IMR-90 (cell line): ENCODE results near the gene SPDYE4. TPM values are rescaled to one million over a fixed set of nuclear protein-coding genes. Genes with fewer than 3 reads are reported as not detected.

Experiments used
- ATAC-seq: fragments of 200-7000 bp; cut with Tn5 transposase; 2 replicates; pipeline ENCODE4 v1.9.1; 2020; ENCODE audit warnings: low read depth, mild to moderate bottlenecking, moderate library complexity
- BruUV-seq: library from RNA; stranded (reverse); fragments of 400-500 nt; replicated peaks from 2 replicates; lab custom pipeline; 2021; lab: Mats Ljungman, UMichigan
- CTCF ChIA-PET: fragments of 300-600 bp; formaldehyde crosslinking; extraction: SDS; loops from one replicate; lab custom pipeline; 2021; ENCODE audit warnings: antibody characterized with exemption; lab: Yijun Ruan, JAX
- POLR2A ChIA-PET: fragments of 300-600 bp; sonication (Branson Sonifier 250); formaldehyde crosslinking; loops from one replicate; lab custom pipeline; 2022; ENCODE audit warnings: antibody characterized with exemption; ENCODE audit not compliant: unreplicated experiment; lab: Charles Lee
- DNase-seq: peaks from one replicate; pipeline ENCODE4 v3.0.0; 2013
- H2AFZ ChIP-seq: replicated peaks from 2 replicates; pipeline ENCODE3; 2013; ENCODE audit warnings: low read length, mild to moderate bottlenecking; ENCODE audit not compliant: poor library complexity
- H2AK5ac ChIP-seq: 2 replicates; pipeline ENCODE4 v1.6.1; 2013; ENCODE audit warnings: low read depth, low read length, inconsistent platforms
- H2AK9ac ChIP-seq: replicated peaks from 2 replicates; pipeline ENCODE3; 2013; ENCODE audit warnings: mild to moderate bottlenecking, low read depth, low read length, moderate library complexity; ENCODE audit not compliant: poor library complexity
- H2BK120ac ChIP-seq: 2 replicates; pipeline ENCODE4 v1.6.1; 2013; ENCODE audit warnings: low read depth, low read length, inconsistent platforms
- H2BK15ac ChIP-seq: 3 replicates; pipeline ENCODE4 v1.6.1; 2013; ENCODE audit warnings: low read depth, low read length, inconsistent platforms
- H2BK20ac ChIP-seq: 2 replicates; pipeline ENCODE4 v1.6.1; 2013; ENCODE audit warnings: low read depth, mild to moderate bottlenecking, inconsistent platforms, low read length, moderate library complexity
- H2BK5ac ChIP-seq: 2 replicates; pipeline ENCODE4 v1.6.1; 2013; ENCODE audit warnings: mild to moderate bottlenecking, low read depth, low read length, inconsistent platforms; ENCODE audit not compliant: poor library complexity, severe bottlenecking
- H3K14ac ChIP-seq: replicated peaks from 2 replicates; pipeline ENCODE4 v1.6.1; 2013; ENCODE audit warnings: low read depth, low read length, inconsistent platforms
- H3K18ac ChIP-seq: 2 replicates; pipeline ENCODE4 v1.6.1; 2013; ENCODE audit warnings: low read depth, low read length, control low read depth
- H3K23ac ChIP-seq: 2 replicates; pipeline ENCODE4 v1.6.1; 2013; ENCODE audit warnings: low read depth, low read length, inconsistent platforms
- H3K27ac ChIP-seq: 2 replicates; pipeline ENCODE4 v1.5.1; 2013; ENCODE audit warnings: mild to moderate bottlenecking, control low read depth, low read length; ENCODE audit not compliant: insufficient read depth
- H3K27me3 ChIP-seq: 2 replicates; pipeline ENCODE4 v1.6.1; 2013; ENCODE audit warnings: low read length; ENCODE audit not compliant: control insufficient read depth, insufficient read depth
- H3K36me3 ChIP-seq: 2 replicates; pipeline ENCODE4 v1.6.1; 2013; ENCODE audit warnings: low read length, mixed read lengths; ENCODE audit not compliant: control insufficient read depth, insufficient read depth
- H3K4ac ChIP-seq: 2 replicates; pipeline ENCODE4 v1.6.1; 2013; ENCODE audit warnings: low read depth, low read length, inconsistent platforms
- H3K4me1 ChIP-seq: 2 replicates; pipeline ENCODE4 v1.6.1; 2013; ENCODE audit warnings: low read length, mixed read lengths; ENCODE audit not compliant: control insufficient read depth, insufficient read depth
- H3K4me2 ChIP-seq: 2 replicates; pipeline ENCODE4 v1.6.1; 2013; ENCODE audit warnings: low read depth, mild to moderate bottlenecking, control low read depth, low read length, moderate library complexity
- H3K4me3 ChIP-seq: 2 replicates; pipeline ENCODE4 v1.5.1; 2013; ENCODE audit warnings: low read depth, mild to moderate bottlenecking, control low read depth, low read length, moderate library complexity; ENCODE audit not compliant: insufficient read depth
- H3K56ac ChIP-seq: 2 replicates; pipeline ENCODE4 v1.6.1; 2013; ENCODE audit warnings: low read length, inconsistent platforms; ENCODE audit not compliant: insufficient read depth; ENCODE audit errors: extremely low read depth
- H3K79me1 ChIP-seq, 2 experiments: 2 replicates each; pipeline ENCODE4 v1.6.1; 2013; ENCODE audit warnings: low read length in 2 of 2, inconsistent platforms in 1 of 2, low read depth in 1 of 2
- H3K9ac ChIP-seq: 2 replicates; pipeline ENCODE4 v1.6.1; 2013; ENCODE audit warnings: low read depth, low read length, control low read depth
- H3K9me1 ChIP-seq: 2 replicates; pipeline ENCODE4 v1.6.1; 2013; ENCODE audit warnings: low read length, inconsistent platforms; ENCODE audit not compliant: insufficient read depth
- H3K9me3 ChIP-seq: 2 replicates; pipeline ENCODE4 v1.6.1; 2013; ENCODE audit warnings: low read length; ENCODE audit not compliant: control insufficient read depth, insufficient read depth
- H4K20me1 ChIP-seq: 2 replicates; pipeline ENCODE4 v1.6.1; 2013; ENCODE audit warnings: low read length, inconsistent platforms; ENCODE audit not compliant: insufficient read depth
- H4K5ac ChIP-seq: 2 replicates; pipeline ENCODE4 v1.6.1; 2013; ENCODE audit warnings: mild to moderate bottlenecking, low read depth, low read length, control low read depth
- H4K8ac ChIP-seq, 2 experiments: 2 replicates each; pipeline ENCODE4 v1.6.1; 2013; ENCODE audit warnings: low read depth in 2 of 2, low read length in 2 of 2, control low read depth in 1 of 2, inconsistent platforms in 1 of 2
- H4K91ac ChIP-seq: 2 replicates; pipeline ENCODE4 v1.6.1; 2013; ENCODE audit warnings: low read depth, low read length, inconsistent platforms; ENCODE audit not compliant: insufficient read depth
- BHLHE40 ChIP-seq: fragments of 150-350 bp; IDR thresholded peaks from 2 replicates; pipeline ENCODE4 v1.6.1; 2016; ENCODE audit warnings: mild to moderate bottlenecking, low read depth, low read length
- CEBPB ChIP-seq: IDR thresholded peaks from 2 replicates; pipeline ENCODE4 v1.6.1; 2012; ENCODE audit warnings: low read depth, low read length, improper control_type of control experiment
- CHD1 ChIP-seq: IDR thresholded peaks from 2 replicates; pipeline ENCODE4 v1.6.1; 2012; ENCODE audit warnings: low read depth, low read length, improper control_type of control experiment
- ELK1 ChIP-seq: fragments of 150-350 bp; IDR thresholded peaks from 2 replicates; pipeline ENCODE4 v1.6.1; 2016; ENCODE audit warnings: low read depth, mild to moderate bottlenecking, low read length, moderate library complexity, borderline replicate concordance
- FOS ChIP-seq: fragments of 150-350 bp; IDR thresholded peaks from 2 replicates; pipeline ENCODE4 v1.6.1; 2016; ENCODE audit warnings: low read depth, low read length
- MAFK ChIP-seq: IDR thresholded peaks from 2 replicates; pipeline ENCODE4 v1.6.1; 2012; ENCODE audit warnings: low read depth, low read length, improper control_type of control experiment
- MAZ ChIP-seq: IDR thresholded peaks from 2 replicates; pipeline ENCODE4 v1.6.1; 2012; ENCODE audit warnings: low read depth, mild to moderate bottlenecking, low read length, improper control_type of control experiment, moderate library complexity, borderline replicate concordance
- MXI1 ChIP-seq: IDR thresholded peaks from 2 replicates; pipeline ENCODE4 v1.6.1; 2012; ENCODE audit warnings: low read depth, mild to moderate bottlenecking, low read length, moderate library complexity, borderline replicate concordance
- NFE2L2 ChIP-seq: fragments of 150-350 bp; IDR thresholded peaks from 2 replicates; pipeline ENCODE4 v1.6.1; 2016; ENCODE audit warnings: low read depth, mild to moderate bottlenecking, low read length
- POLR2A ChIP-seq: IDR thresholded peaks from 2 replicates; pipeline ENCODE4 v1.6.1; 2012; ENCODE audit warnings: mild to moderate bottlenecking, low read depth, low read length
- RAD21 ChIP-seq: IDR thresholded peaks from 2 replicates; pipeline ENCODE4 v1.6.1; 2012; ENCODE audit warnings: low read length, improper control_type of control experiment
- RCOR1 ChIP-seq: IDR thresholded peaks from 2 replicates; pipeline ENCODE4 v1.6.1; 2012; ENCODE audit warnings: mild to moderate bottlenecking, low read length, improper control_type of control experiment; ENCODE audit not compliant: insufficient replicate concordance
- RFX5 ChIP-seq: IDR thresholded peaks from 2 replicates; pipeline ENCODE4 v1.8.0; 2012; ENCODE audit warnings: low read depth, mild to moderate bottlenecking, low read length, moderate library complexity
- SMC3 ChIP-seq: fragments of 150-350 bp; IDR thresholded peaks from 2 replicates; pipeline ENCODE4 v1.6.1; 2016; ENCODE audit warnings: low read depth, mild to moderate bottlenecking, antibody characterized with exemption, low read length, moderate library complexity
- WGBS, 2 experiments: methylation state at CpG; one replicate each; pipeline versions ENCODE4 v1.1.5 to v1.1.7; 2013; ENCODE audit warnings: missing lambda C conversion rate in 2 of 2; ENCODE audit not compliant: insufficient read length in 1 of 2; ENCODE audit errors: extremely low coverage in 2 of 2; 5-methylcytosine and 5-hydroxymethylcytosine counted together
- dilution Hi-C: fragments of 300-500 bp; cut with HindIII; formaldehyde crosslinking; loops from one replicate; pipeline ENCODE4 v1.14.3; 2018; ENCODE audit warnings: low sequenced_read_pairs; ENCODE audit not compliant: unreplicated experiment
- in situ Hi-C: fragments of 300-500 bp; cut with MboI; formaldehyde crosslinking; loops from 3 replicates; pipeline ENCODE4 v1.14.3; 2019; ENCODE audit warnings: low sequenced_read_pairs, inconsistent platforms, mixed read lengths
- intact Hi-C: fragments of 100-400 bp; cut with micrococcal nuclease; formaldehyde crosslinking; loops from 2 replicates; pipeline ENCODE4 v1.10.0; 2022
- polyA plus RNA-seq, 3 experiments: library from polyadenylated mRNA; depleted of rRNA; stranded (reverse); fragments of >200 nt; gene quantifications; 2 replicates each; pipeline ENCODE4 v1.2.3, GENCODE V29; 2012; ENCODE audit warnings: low replicate concordance in 1 of 3
- total RNA-seq: library from RNA; depleted of rRNA; stranded (reverse); fragments of >200 nt; gene quantifications from 2 replicates; pipeline ENCODE4 v1.2.3, GENCODE V29; 2012
- TF ChIP-seq, protein P1 (sequence below): conservative IDR thresholded peaks from 2 replicates; pipeline ENCODE4 v1.5.1; 2012; ENCODE audit warnings: mild to moderate bottlenecking, low read depth, low read length, improper control_type of control experiment
- TF ChIP-seq, protein P2 (sequence below): fragments of 150-350 bp; IDR thresholded peaks from 2 replicates; pipeline ENCODE4 v1.6.1; 2017; ENCODE audit warnings: mild to moderate bottlenecking, antibody characterized with exemption, low read length, low read depth

SPDYE4 gene
- total and polyA plus RNA-seq, 2 of the 4 experiments (the other 2 are of a cell fraction) = not detected

GRCh38 chr17:8789743-8790142, 31.4 kb upstream of the SPDYE4 start:
- Histone ChIP-seq H2AK5ac (no peak overlapping the region), H2BK15ac (no peak overlapping the region), H3K4me2 (no peak overlapping the region), H3K36me3 (no peaks in the 10 kb centered on the region), H3K79me1 (no peaks in the 10 kb centered on the region), H3K4me1 (no peaks in the 10 kb centered on the region), H2AFZ (peak overlapping the region; percentile 26), H4K91ac (no peak overlapping the region), H3K14ac (no peak overlapping the region), H2BK120ac (no peak overlapping the region), H3K9me1 (no peaks in the 10 kb centered on the region), H2BK20ac (no peak overlapping the region), H4K8ac (no peak overlapping the region), H3K4me3 (no peak overlapping the region), H2BK5ac (no peak overlapping the region), H3K18ac (no peak overlapping the region), H3K4ac (no peak overlapping the region), H3K56ac (no peak overlapping the region), H3K9ac (no peak overlapping the region), H2AK9ac (no peak overlapping the region), H4K5ac (no peak overlapping the region), H4K20me1 (no peaks in the 10 kb centered on the region), H3K27me3 (no peaks in the 10 kb centered on the region; the same call in 1 of the 2 replicates), H3K23ac (no peak overlapping the region), H3K9me3 (peaks cover 5% of the 10 kb centered on the region; the same call in 1 of the 2 replicates), H3K27ac (no peak overlapping the region)
- dilution Hi-C loops = no loop called here
- TF ChIP-seq CEBPB (no peak), MAFK (no peak), CHD1 (no peak), MXI1 (no peak), RCOR1 (no peak), POLR2A (no peak), RAD21 (no peak), FOS (no peak), SMC3 (no peak), RFX5 (no peak), ELK1 (no peak), MAZ (no peak), NFE2L2 (no peak), BHLHE40 (no peak)
- TF ChIP-seq, protein P1, sequence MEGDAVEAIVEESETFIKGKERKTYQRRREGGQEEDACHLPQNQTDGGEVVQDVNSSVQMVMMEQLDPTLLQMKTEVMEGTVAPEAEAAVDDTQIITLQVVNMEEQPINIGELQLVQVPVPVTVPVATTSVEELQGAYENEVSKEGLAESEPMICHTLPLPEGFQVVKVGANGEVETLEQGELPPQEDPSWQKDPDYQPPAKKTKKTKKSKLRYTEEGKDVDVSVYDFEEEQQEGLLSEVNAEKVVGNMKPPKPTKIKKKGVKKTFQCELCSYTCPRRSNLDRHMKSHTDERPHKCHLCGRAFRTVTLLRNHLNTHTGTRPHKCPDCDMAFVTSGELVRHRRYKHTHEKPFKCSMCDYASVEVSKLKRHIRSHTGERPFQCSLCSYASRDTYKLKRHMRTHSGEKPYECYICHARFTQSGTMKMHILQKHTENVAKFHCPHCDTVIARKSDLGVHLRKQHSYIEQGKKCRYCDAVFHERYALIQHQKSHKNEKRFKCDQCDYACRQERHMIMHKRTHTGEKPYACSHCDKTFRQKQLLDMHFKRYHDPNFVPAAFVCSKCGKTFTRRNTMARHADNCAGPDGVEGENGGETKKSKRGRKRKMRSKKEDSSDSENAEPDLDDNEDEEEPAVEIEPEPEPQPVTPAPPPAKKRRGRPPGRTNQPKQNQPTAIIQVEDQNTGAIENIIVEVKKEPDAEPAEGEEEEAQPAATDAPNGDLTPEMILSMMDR = no peak
- TF ChIP-seq, protein P2, sequence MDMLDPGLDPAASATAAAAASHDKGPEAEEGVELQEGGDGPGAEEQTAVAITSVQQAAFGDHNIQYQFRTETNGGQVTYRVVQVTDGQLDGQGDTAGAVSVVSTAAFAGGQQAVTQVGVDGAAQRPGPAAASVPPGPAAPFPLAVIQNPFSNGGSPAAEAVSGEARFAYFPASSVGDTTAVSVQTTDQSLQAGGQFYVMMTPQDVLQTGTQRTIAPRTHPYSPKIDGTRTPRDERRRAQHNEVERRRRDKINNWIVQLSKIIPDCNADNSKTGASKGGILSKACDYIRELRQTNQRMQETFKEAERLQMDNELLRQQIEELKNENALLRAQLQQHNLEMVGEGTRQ = no peak
- CTCF ChIA-PET = no interaction called here
- POLR2A ChIA-PET = no interaction called here
- no peak for ATAC-seq
- BruUV-seq = no TSS peak
- no peak for DNase-seq
- 37% methylated on average over 4 of the region's 10 CpGs; no CpG with 5 or more reads in 1 of the 2 experiments for WGBS, 2 experiments
- in situ Hi-C loops = loop anchor here (10.0 to 25.0 kb wide), 2 partner anchors 375 to 748 kb away; no protein-coding TSS in a partner anchor
- intact Hi-C loops = loop anchor here (10.0 kb wide), 2 partner anchors 725 to 735 kb away; no protein-coding TSS in a partner anchor
